Measurements from ENCODE around the gene SURF4.
A peak's percentile ranks its signal among the peaks of the same experiment; 100 is the strongest.
"Not testable (repeated sequence)": the region's sequence is repeated elsewhere in the genome, so short reads cannot be mapped to it uniquely, and the experiment has no call there.

The SURF4 gene

GRCh38 chr9:133349965-133350616 lies 25.8 kb downstream of the SURF4 start:
- DNase-seq, result no peak

- DNase-seq, result no peak
Observed at GRCh38 chr9:133348718-133349573, 26.9 kb downstream of the SURF4 start.

DNA sequence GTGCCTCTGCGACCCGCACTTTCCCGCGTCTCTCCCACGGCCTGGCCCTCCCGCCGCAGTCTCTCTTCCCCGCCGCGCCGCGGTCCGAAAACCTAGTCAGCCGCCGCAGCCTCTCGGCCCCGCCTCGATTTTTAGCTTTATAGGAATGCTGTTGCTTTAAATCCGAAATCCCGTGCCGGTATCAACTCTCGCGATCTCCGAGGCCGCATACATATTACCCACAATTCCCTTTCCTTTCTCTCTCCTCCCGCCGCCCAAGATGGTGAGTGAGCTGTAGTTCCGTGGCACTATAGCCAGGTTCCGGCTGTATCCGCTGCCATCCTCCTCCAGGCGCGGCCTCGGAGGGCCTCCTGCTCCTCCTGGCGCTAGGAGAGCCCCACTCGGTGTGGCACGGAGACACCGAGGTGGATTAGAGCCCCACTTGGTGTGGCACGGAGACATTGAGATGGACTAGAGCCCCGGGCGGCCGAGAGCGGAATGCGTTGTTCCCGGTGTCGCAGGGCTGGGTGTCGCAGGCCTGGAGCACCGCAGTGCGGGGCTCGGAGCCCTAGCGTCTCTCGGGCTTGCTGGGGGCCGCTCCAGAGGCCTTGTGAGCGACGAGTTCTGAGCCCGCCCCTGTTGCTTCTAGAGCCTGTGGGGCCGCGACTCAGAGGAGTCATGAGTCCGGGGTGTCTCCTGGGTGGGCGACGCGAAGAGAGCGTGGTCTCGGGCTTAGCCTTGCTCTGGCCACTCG lies 27.7 kb downstream of the SURF4 start, which contains the start of the genes MED22 and RPL7A:
MED22 (minus strand) TSS at position 147 of the 733 bp plus-strand sequence. CDS start 1,469 bp downstream, outside the sequence.
RPL7A (plus strand) TSS at position 234 of the 733 bp plus-strand sequence; CDS start at position 260, 26 bp downstream.
- DNase-seq, result peak; percentile 80

GRCh38 chr9:133347515-133347984 lies 28.3 kb downstream of the SURF4 start:
- no peak for DNase-seq

- DNase-seq, result no peak
Observed at GRCh38 chr9:133346021-133346785, 29.7 kb downstream of the SURF4 start.

GRCh38 chr9:133345596-133345995 lies 30.3 kb downstream of the SURF4 start:
- DNase-seq, result no peak

- no peak for DNase-seq
Observed at GRCh38 chr9:133344979-133345378, 30.9 kb downstream of the SURF4 start.

- DNase-seq, result no peak
Observed at GRCh38 chr9:133344071-133344470, 31.8 kb downstream of the SURF4 start.

- no peak for DNase-seq
Observed at GRCh38 chr9:133342570-133342969, 33.3 kb downstream of the SURF4 start.

- no peak for DNase-seq
Observed at GRCh38 chr9:133342069-133342406, 33.8 kb downstream of the SURF4 start.

DNA sequence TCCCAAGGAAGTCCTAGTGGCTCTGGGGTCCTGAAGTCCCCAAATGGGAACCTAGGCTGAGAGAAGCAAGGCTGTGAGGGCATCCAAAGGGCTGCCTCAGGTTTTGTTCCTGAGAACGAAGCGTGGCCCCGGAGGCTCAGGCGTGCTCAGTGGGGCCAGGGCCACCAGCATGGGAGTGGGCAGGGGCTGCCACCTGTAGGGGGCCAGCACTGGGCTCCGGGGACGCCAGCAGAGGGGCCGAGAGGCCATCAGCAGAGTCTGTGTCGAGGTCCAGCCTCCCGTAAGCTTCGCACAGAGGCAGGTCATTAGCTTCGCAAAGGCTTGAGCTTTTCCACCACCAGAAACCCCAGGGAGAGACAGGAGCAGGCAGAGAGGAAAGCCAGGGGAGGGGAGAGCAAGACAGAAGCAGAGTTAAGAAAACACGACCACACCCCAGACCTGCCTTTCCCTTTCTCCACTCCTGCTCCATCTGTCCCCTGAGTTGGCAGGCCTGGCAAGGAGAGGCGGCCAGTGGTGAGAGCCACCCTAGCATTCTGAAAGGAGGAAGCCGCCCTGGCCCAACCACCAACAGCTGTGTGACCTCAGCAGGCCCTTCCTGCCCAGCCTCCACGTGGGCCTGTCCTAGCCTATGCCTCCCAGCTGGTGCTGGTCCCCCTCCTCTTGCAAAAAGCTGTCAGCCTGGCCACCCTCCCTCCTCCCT lies 34.3 kb downstream of the SURF4 start:
- no peak for DNase-seq

DNA sequence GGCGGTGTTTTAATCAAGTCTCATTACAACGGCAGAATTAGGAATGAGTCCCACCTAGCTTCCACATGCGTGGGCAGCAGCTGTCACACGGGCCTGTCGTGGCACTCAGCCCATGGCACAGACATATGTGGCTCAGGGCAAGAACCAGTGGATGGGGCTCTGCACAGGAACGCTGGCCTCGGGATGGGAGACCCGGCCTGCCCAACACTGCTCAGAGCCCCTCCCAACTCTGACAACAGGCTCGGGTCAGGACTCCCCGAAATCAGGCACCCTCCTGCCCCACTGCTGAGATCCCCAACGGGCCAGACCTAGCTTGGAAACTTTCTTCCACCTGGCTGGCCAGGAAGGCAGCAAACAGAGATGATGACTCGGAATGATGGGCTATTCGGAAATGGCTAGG lies 34.9 kb downstream of the SURF4 start:
- no peak for DNase-seq

DNA sequence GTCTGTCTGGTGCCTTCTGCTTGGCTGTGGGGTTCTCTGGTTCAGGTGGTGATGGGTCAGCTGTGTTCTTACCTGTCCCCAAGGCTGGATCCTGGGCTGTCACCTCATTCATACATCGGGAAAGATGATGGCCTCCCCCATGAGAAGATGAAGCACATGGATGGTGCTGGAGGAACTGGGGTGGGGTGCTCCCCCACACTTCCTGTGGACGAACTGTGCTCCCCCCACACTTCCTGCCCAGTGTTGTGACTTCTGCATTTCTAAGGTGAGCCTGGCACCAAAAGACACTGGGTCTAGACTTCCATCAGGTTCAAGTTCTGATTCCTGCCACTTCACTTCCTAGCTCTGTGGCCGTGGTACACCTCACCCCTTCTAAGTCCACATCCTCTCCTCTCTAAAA lies 35.6 kb downstream of the SURF4 start:
- no peak for DNase-seq

DNA sequence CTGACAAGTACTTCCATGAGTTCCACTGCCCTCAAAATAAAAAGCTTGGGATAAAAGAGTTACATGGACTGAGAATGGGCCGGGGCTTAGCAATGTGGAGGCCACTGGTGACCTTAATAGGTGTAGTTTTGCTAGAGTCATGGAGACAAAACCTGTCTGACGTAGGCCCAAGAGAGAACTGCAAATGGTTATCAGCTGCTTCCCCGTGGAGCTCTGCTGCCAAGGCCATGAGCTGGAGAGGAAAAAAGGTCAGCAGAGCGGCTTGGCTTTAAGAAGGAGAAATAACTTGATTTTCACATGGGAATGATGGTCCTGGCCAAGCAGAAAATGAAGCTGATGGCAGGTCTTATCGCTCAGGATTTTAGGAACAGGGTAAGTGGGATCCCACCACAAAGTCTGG lies 36.2 kb downstream of the SURF4 start:
- DNase-seq, result no peak

DNA sequence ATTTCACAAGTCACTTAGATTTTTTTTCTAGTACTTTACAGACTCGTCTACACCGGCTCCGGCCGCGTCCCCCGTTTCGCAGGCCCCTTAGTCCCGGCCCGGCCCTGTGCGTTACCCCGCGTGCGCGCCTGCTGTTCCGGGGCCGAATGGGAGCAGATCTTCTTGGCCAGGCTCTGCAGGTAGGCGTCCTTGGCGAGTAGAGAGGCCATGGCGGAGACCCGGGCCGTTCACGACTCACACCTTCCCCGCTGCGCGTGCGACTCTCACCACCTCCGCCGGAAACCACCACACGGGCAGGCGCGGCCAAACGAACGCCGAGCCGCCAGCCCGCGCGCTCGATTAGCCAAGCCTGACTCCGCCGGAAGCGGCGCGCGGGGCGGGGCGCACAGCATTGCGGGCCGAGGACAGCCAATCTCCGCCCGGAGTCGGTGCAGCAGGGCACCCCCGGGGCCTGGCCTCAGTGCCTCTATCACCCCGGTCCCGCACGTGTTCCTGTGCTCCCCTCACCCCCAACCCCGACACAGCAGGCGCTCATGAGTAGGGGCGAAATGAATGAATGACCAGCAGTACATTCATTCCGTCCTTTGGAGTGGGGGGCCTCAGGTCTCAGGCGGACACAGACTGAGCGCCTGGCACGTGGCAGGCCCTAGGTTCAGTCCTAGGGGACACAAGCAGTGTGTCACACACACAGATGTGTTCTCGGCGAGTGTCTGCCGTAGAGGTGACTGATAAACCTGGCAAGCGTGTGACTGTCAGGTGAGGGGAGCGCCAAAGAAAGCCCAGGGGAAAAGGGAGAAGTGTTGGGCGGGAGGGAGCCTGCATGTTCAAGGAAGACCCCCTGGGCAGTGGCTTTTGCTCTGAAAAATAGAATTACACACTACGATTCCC lies 39.7 kb downstream of the SURF4 start, which contains the start of gene SURF6:
SURF6 (minus strand) TSS at position 265 of the 888 bp plus-strand sequence; CDS start at position 209, 56 bp downstream.
- DNase-seq, result peak; percentile 76

DNA sequence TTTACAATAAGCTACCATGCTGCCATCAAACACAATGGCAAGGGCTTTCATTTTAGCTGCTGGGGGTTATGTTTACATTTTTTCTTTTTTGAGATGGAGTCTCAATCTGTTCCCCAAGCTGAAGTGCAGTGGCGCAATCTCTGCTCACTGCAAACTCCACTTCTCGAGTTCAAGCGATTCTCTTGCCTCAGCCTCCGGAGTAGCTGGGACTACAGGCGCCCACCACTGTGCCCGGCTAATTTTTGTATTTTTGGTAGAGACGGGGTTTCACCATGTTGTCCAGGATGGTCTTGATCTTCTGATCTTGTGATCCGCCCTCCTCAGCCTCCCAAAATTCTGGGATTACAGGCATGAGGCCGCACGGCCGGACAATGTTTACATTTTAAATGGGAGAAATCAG lies 41.0 kb downstream of the SURF4 start:
- DNase-seq, result not testable (repeated sequence)

DNA sequence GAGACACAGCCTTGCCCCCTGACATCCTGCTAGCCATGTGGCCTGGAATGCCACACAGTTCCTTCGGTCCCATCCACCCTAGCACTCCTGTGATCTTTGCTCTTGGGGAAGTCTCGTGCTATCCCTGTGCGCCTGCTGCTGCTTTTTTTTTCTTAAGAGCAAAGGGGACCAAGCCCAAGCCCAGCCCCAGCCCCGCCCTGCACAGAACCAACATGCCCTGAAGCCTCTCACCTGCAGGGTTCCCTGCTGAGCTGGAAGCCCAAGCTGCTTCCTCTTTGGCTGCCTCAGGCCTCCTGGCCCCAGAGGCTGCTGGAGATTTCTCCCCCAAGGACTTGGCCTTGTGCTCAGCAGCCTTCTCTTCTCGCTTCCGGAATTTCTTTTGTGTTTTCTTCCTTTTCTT lies 41.7 kb downstream of the SURF4 start:
- DNase-seq, result no peak

- no peak for DNase-seq
Observed at GRCh38 chr9:133333566-133333965, 42.3 kb downstream of the SURF4 start.

GRCh38 chr9:133333011-133333410 lies 42.8 kb downstream of the SURF4 start:
- no peak for DNase-seq

- DNase-seq, result no peak
Observed at GRCh38 chr9:133332381-133332730, 43.5 kb downstream of the SURF4 start.
